Neuronal stem cell (in vitro differentiated cells): Measurements from ENCODE around the gene RAB11FIP4.

ENCODE experiments used
- DNase-seq: peaks from one replicate; pipeline ENCODE4 v3.0.0-alpha.2; 2013; ENCODE audit warnings: low spot score
- H2AFZ ChIP-seq: one replicate; pipeline ENCODE4 v1.6.1; 2013; ENCODE audit warnings: mild to moderate bottlenecking, low read length, inconsistent platforms
- H2AK5ac ChIP-seq: 2 replicates; pipeline ENCODE4 v1.6.1; 2013; ENCODE audit warnings: low read depth, mild to moderate bottlenecking, inconsistent platforms, low read length, moderate library complexity, mixed read lengths
- H2BK120ac ChIP-seq: 2 replicates; pipeline ENCODE4 v1.6.1; 2013; ENCODE audit warnings: low read depth, mild to moderate bottlenecking, inconsistent platforms, low read length, moderate library complexity, mixed read lengths
- H2BK12ac ChIP-seq: one replicate; pipeline ENCODE4 v1.6.1; 2013; ENCODE audit warnings: low read length, inconsistent platforms
- H2BK15ac ChIP-seq: 2 replicates; pipeline ENCODE4 v1.6.1; 2013; ENCODE audit warnings: mild to moderate bottlenecking, low read length, inconsistent platforms, mixed read lengths
- H2BK5ac ChIP-seq: one replicate; pipeline ENCODE4 v1.6.1; 2013; ENCODE audit warnings: inconsistent platforms, mild to moderate bottlenecking, low read length, moderate library complexity
- H3K14ac ChIP-seq: one replicate; pipeline ENCODE4 v1.6.1; 2013; ENCODE audit warnings: low read length, inconsistent platforms
- H3K18ac ChIP-seq: 2 replicates; pipeline ENCODE4 v1.6.1; 2013; ENCODE audit warnings: low read length, inconsistent platforms
- H3K23ac ChIP-seq: 2 replicates; pipeline ENCODE4 v1.6.1; 2013; ENCODE audit warnings: low read depth, mild to moderate bottlenecking, mixed read lengths, low read length, inconsistent platforms; ENCODE audit not compliant: poor library complexity
- H3K27ac ChIP-seq: replicated peaks from 3 replicates; pipeline ENCODE4 v1.5.1; 2013; ENCODE audit warnings: low read length, inconsistent platforms
- H3K27me3 ChIP-seq, 3 experiments: 2 replicates each; pipeline ENCODE4 v1.6.1; 2013; ENCODE audit warnings: low read length in 3 of 3, mild to moderate bottlenecking in 2 of 3, inconsistent platforms in 1 of 3, low read depth in 1 of 3, mixed read lengths in 1 of 3, moderate library complexity in 1 of 3; ENCODE audit not compliant: control insufficient read depth in 3 of 3, insufficient read depth in 3 of 3
- H3K36me3 ChIP-seq, 2 donors: replicated peaks in 1 of 2; 2 replicates each; pipeline ENCODE4 v1.6.1; 2013; ENCODE audit warnings: low read length in 2 of 2; ENCODE audit not compliant: control insufficient read depth in 2 of 2, insufficient read depth in 2 of 2
- H3K4ac ChIP-seq: 2 replicates; pipeline ENCODE4 v1.6.1; 2013; ENCODE audit warnings: inconsistent platforms, mild to moderate bottlenecking, low read length, moderate library complexity
- H3K4me1 ChIP-seq, 2 donors: 1 replicate in 1 of 2; 2 replicates in 1 of 2; pipeline ENCODE4 v1.6.1; 2013; ENCODE audit warnings: low read length in 2 of 2, low read depth in 1 of 2; ENCODE audit not compliant: control insufficient read depth in 2 of 2, insufficient read depth in 1 of 2
- H3K4me2 ChIP-seq: one replicate; pipeline ENCODE4 v1.6.1; 2013; ENCODE audit warnings: mild to moderate bottlenecking, low read length, inconsistent platforms; ENCODE audit not compliant: insufficient read depth, poor library complexity, severe bottlenecking
- H3K4me3 ChIP-seq, 2 donors: 2 replicates each; pipeline ENCODE4 v1.5.1; 2013; ENCODE audit warnings: low read length in 2 of 2, mild to moderate bottlenecking in 2 of 2, inconsistent platforms in 1 of 2, moderate library complexity in 1 of 2
- H3K79me1 ChIP-seq: one replicate; pipeline ENCODE4 v1.6.1; 2013; ENCODE audit warnings: low read depth, mild to moderate bottlenecking, inconsistent platforms, low read length, moderate library complexity
- H3K9ac ChIP-seq: one replicate; pipeline ENCODE4 v1.6.1; 2013; ENCODE audit warnings: mild to moderate bottlenecking, low read depth, low read length, inconsistent platforms; ENCODE audit not compliant: poor library complexity
- H3K9me3 ChIP-seq, 2 donors: replicated peaks in 1 of 2; 2 replicates each; pipeline versions ENCODE3 to v1.6.1; 2013; ENCODE audit warnings: low read length in 2 of 2, mild to moderate bottlenecking in 2 of 2, inconsistent platforms in 1 of 2, low read depth in 1 of 2, mixed read lengths in 1 of 2, moderate library complexity in 1 of 2; ENCODE audit not compliant: control insufficient read depth in 2 of 2, insufficient read depth in 1 of 2
- H4K8ac ChIP-seq: one replicate; pipeline ENCODE4 v1.6.1; 2013; ENCODE audit warnings: low read depth, mild to moderate bottlenecking, inconsistent platforms, low read length, moderate library complexity
- H4K91ac ChIP-seq: one replicate; pipeline ENCODE4 v1.6.1; 2013; ENCODE audit warnings: low read length, low read depth, mild to moderate bottlenecking, inconsistent platforms; ENCODE audit not compliant: poor library complexity
- WGBS, 2 donors: extraction: QIAGEN DNeasy Blood & Tissue Kit; methylation state at CpG; one replicate each; pipeline ENCODE4 v1.1.7; 2013; ENCODE audit warnings: missing lambda C conversion rate in 2 of 2, mixed read lengths in 1 of 2; ENCODE audit not compliant: insufficient read length in 2 of 2, insufficient replicate concordance in 1 of 2; ENCODE audit errors: extremely low coverage in 2 of 2; 5-methylcytosine and 5-hydroxymethylcytosine counted together

The RAB11FIP4 gene

GRCh38 chr17:31431852-31432658, 40.6 kb downstream of the RAB11FIP4 start:
- Histone ChIP-seq H2BK15ac (peak overlapping the region; percentile 84), H4K91ac (no peak overlapping the region), H2AK5ac (peak overlapping the region; percentile 72), H3K18ac (peak overlapping the region; percentile 97), H3K4me2 (peak overlapping the region; percentile 31), H2BK120ac (no peak overlapping the region), H2BK12ac (peak overlapping the region; percentile 91), H3K79me1 (no peaks in the 10 kb centered on the region), H3K9me3 (peaks cover 0 to 3% of the 10 kb centered on the region in 2 donors), H3K4ac (peak overlapping the region; percentile 60), H4K8ac (no peak overlapping the region), H3K27me3 (peaks cover 0 to 3% (median 0%) of the 10 kb centered on the region in 3 experiments), H2AFZ (peak overlapping the region; percentile 89), H2BK5ac (no peak overlapping the region), H3K27ac (peak overlapping the region; percentile 77), H3K4me1 (peaks cover 9 to 15% of the 10 kb centered on the region in 2 donors), H3K14ac (peak overlapping the region; percentile 90), H3K36me3 (no peaks in the 10 kb centered on the region), H3K23ac (no peak overlapping the region), H3K9ac (peak overlapping the region; percentile 79), H3K4me3 (no peak overlapping the region)
- DNase-seq = peak; percentile 73
- WGBS, 2 donors = no CpG with 5 or more reads among the region's 16 CpGs

GRCh38 chr17:31433091-31433790, 41.8 kb downstream of the RAB11FIP4 start:
- no CpG with 5 or more reads among the region's 14 CpGs for WGBS, 2 donors
- no peak overlapping the region for H3K23ac ChIP-seq
- no peaks in the 10 kb centered on the region for H3K36me3 ChIP-seq
- peak overlapping the region; percentile 79 for H2BK5ac ChIP-seq
- no peak overlapping the region for H3K14ac ChIP-seq
- H2AFZ ChIP-seq = no peak overlapping the region
- peak overlapping the region; percentile 91 for H2BK12ac ChIP-seq
- no peaks in the 10 kb centered on the region for H3K79me1 ChIP-seq
- DNase-seq = no peak
- H2AK5ac ChIP-seq = peak overlapping the region; percentile 91
- peak overlapping the region; percentile 96 for H2BK15ac ChIP-seq
- H3K9me3 ChIP-seq = peaks cover 0 to 3% of the 10 kb centered on the region in 2 donors
- H2BK120ac ChIP-seq = peak overlapping the region; percentile 82
- H3K27me3 ChIP-seq = peaks cover 0 to 3% (median 0%) of the 10 kb centered on the region in 3 experiments
- H3K27ac ChIP-seq = no peak overlapping the region
- H4K8ac ChIP-seq = no peak overlapping the region
- peaks cover 9 to 16% of the 10 kb centered on the region in 2 donors for H3K4me1 ChIP-seq
- H3K18ac ChIP-seq = peak overlapping the region; percentile 80
- no peak overlapping the region for H3K4me3 ChIP-seq
- peak overlapping the region; percentile 3 for H3K9ac ChIP-seq
- H3K4me2 ChIP-seq = no peak overlapping the region
- H3K4ac ChIP-seq = peak overlapping the region; percentile 59
- no peak overlapping the region for H4K91ac ChIP-seq

- no peak overlapping the region for H3K27ac ChIP-seq
- no peak overlapping the region for H3K9ac ChIP-seq
- no peak overlapping the region for H3K4me3 ChIP-seq
- no peak overlapping the region for H2AFZ ChIP-seq
- peak overlapping the region; percentile 92 for H4K8ac ChIP-seq
- H3K23ac ChIP-seq = peak overlapping the region; percentile 82
- H4K91ac ChIP-seq = peak overlapping the region; percentile 32
- no CpG with 5 or more reads among the region's 21 CpGs for WGBS, 2 donors
- H3K9me3 ChIP-seq = peaks cover 0 to 3% of the 10 kb centered on the region in 2 donors
- H3K18ac ChIP-seq = peak overlapping the region; percentile 84
- peak overlapping the region; percentile 79 for H2BK5ac ChIP-seq
- H3K4ac ChIP-seq = peak overlapping the region; percentile 79
- peak overlapping the region; percentile 91 for H2AK5ac ChIP-seq
- no peaks in the 10 kb centered on the region for H3K79me1 ChIP-seq
- H2BK120ac ChIP-seq = peak overlapping the region; percentile 82
- peak overlapping the region; percentile 91 for H3K14ac ChIP-seq
- peaks cover 9 to 16% of the 10 kb centered on the region in 2 donors for H3K4me1 ChIP-seq
- DNase-seq = no peak
- H3K27me3 ChIP-seq = peaks cover 0 to 5% (median 2%) of the 10 kb centered on the region in 3 experiments
- peak overlapping the region; percentile 96 for H2BK15ac ChIP-seq
- peak overlapping the region; percentile 91 for H2BK12ac ChIP-seq
- H3K36me3 ChIP-seq = no peaks in the 10 kb centered on the region
- no peak overlapping the region for H3K4me2 ChIP-seq
These were observed 42.6 kb downstream of the RAB11FIP4 start for GRCh38 chr17:31433811-31434726.
